Measurements from ENCODE around the gene PXK.

GRCh38 chr3:58371754-58372153, 39.1 kb downstream of the PXK start:
- no peak for TF ChIP-seq EZH2 (IDR thresholded peaks at IDR 0.05; ENCODE audit: low read length)
- TF ChIP-seq, protein P1, sequence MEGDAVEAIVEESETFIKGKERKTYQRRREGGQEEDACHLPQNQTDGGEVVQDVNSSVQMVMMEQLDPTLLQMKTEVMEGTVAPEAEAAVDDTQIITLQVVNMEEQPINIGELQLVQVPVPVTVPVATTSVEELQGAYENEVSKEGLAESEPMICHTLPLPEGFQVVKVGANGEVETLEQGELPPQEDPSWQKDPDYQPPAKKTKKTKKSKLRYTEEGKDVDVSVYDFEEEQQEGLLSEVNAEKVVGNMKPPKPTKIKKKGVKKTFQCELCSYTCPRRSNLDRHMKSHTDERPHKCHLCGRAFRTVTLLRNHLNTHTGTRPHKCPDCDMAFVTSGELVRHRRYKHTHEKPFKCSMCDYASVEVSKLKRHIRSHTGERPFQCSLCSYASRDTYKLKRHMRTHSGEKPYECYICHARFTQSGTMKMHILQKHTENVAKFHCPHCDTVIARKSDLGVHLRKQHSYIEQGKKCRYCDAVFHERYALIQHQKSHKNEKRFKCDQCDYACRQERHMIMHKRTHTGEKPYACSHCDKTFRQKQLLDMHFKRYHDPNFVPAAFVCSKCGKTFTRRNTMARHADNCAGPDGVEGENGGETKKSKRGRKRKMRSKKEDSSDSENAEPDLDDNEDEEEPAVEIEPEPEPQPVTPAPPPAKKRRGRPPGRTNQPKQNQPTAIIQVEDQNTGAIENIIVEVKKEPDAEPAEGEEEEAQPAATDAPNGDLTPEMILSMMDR (optimal IDR thresholded peaks at IDR 0.05 in 1 of 3, IDR thresholded peaks at IDR 0.05 in 1 of 3, conservative IDR thresholded peaks at IDR 0.05 in 1 of 3; ENCODE audit: extremely low read depth in 1 of 3, insufficient read depth in 2 of 3, low read length in 3 of 3): no peak

Measured in keratinocyte (primary cell).